ENCODE measurements around the gene FBXO21.

DNA sequence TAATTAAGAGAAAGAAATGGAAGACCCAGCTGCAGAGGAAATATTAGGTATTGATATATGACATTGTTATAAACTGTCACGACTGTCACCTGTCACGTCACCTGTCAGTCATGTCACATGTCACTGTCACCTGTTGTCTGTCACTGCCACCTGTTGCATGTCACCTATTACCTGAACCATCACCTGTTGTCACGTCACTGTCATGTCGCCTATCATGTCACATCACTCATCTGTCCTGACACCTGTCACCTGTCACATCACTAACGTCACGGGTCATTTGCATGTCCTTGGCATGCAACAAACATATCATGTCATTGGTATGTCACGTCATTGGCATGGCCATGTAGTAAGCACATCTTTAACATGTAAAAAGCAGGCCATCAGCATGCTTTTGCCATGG is 64.5 kb downstream of the FBXO21 start:
- no peak for TF ChIP-seq EZH2 (IDR thresholded peaks at IDR 0.05; ENCODE audit: low read length, unreplicated experiment)
- TF ChIP-seq, protein P1, sequence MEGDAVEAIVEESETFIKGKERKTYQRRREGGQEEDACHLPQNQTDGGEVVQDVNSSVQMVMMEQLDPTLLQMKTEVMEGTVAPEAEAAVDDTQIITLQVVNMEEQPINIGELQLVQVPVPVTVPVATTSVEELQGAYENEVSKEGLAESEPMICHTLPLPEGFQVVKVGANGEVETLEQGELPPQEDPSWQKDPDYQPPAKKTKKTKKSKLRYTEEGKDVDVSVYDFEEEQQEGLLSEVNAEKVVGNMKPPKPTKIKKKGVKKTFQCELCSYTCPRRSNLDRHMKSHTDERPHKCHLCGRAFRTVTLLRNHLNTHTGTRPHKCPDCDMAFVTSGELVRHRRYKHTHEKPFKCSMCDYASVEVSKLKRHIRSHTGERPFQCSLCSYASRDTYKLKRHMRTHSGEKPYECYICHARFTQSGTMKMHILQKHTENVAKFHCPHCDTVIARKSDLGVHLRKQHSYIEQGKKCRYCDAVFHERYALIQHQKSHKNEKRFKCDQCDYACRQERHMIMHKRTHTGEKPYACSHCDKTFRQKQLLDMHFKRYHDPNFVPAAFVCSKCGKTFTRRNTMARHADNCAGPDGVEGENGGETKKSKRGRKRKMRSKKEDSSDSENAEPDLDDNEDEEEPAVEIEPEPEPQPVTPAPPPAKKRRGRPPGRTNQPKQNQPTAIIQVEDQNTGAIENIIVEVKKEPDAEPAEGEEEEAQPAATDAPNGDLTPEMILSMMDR (conservative IDR thresholded peaks at IDR 0.05; ENCODE audit: low read depth, low read length) = no peak
